K562 (cell line): ENCODE data around the gene CPNE2. TPM values are rescaled to one million over a fixed set of nuclear protein-coding genes. Genes with fewer than 3 reads are reported as not detected.

ENCODE experiments used
- AFF1 ChIP-seq, 2 experiments: fragments of 450-650 bp; IDR thresholded peaks; 2 replicates each; pipeline ENCODE4 v1.6.1; 2018; ENCODE audit warnings: mild to moderate bottlenecking in 2 of 2, low read depth in 1 of 2; ENCODE audit not compliant: partially characterized antibody in 2 of 2
- CTBP1 ChIP-seq: fragments of 450-650 bp; IDR thresholded peaks from 2 replicates; pipeline ENCODE4 v1.6.1; 2016; ENCODE audit warnings: borderline replicate concordance
- FOXK2 ChIP-seq, 2 experiments: fragments of 450-650 bp; IDR thresholded peaks in 1 of 2; conservative IDR thresholded peaks in 1 of 2; 2 replicates each; pipeline ENCODE4 v1.6.1; 2016; ENCODE audit warnings: low read depth in 2 of 2, mild to moderate bottlenecking in 1 of 2
- MBD1 ChIP-seq: fragments of 250-450 bp; sonication (Bioruptor Pico); IDR thresholded peaks from 2 replicates; pipeline ENCODE4 v1.8.0; 2022; ENCODE audit warnings: inconsistent platforms
- RAD21 ChIP-seq, 2 experiments: fragments of 250-450 bp in 1 of 2; fragments of 450-650 bp in 1 of 2; sonication (Bioruptor Pico) in 1 of 2; formaldehyde crosslinking in 1 of 2; IDR thresholded peaks in 1 of 2; conservative IDR thresholded peaks in 1 of 2; 2 replicates each; pipeline versions ENCODE4 v1.4.0 to v1.8.0; 2020 to 2022; ENCODE audit warnings: mild to moderate bottlenecking in 2 of 2, moderate library complexity in 1 of 2
- TCF7L2 ChIP-seq: fragments of 150-350 bp; IDR thresholded peaks from 2 replicates; pipeline ENCODE4 v1.6.1; 2016; ENCODE audit warnings: low read depth, mild to moderate bottlenecking, low read length, moderate library complexity
- ZNF174 ChIP-seq: fragments of 250-450 bp; sonication (Bioruptor Pico); IDR thresholded peaks from 2 replicates; pipeline ENCODE4 v1.4.0; 2020; ENCODE audit warnings: mild to moderate bottlenecking
- ZNF707 ChIP-seq: fragments of 250-450 bp; sonication (Bioruptor Pico); conservative IDR thresholded peaks from 2 replicates; pipeline ENCODE4 v1.8.0; 2022; ENCODE audit warnings: inconsistent platforms, mild to moderate bottlenecking, moderate library complexity
- polyA plus RNA-seq, 8 experiments: library from polyadenylated mRNA; depleted of rRNA in 4 of 8; stranded (reverse) in 5 of 8; unstranded in 3 of 8; fragments of >200 nt; fragmentation: Nextera tagmentation in 2 of 8; fragmentation: Illumina TruSeq in 1 of 8; extraction: Ambion mirVana in 2 of 8; extraction: Trizol in 1 of 8; gene quantifications; 2 replicates each; pipeline versions ENCODE4 v1.2.1 to v1.2.3, GENCODE V29; 2011 to 2014; ENCODE audit warnings: inconsistent platforms in 1 of 8, missing spikeins in 1 of 8
- total RNA-seq, 7 experiments: library from RNA; depleted of rRNA in 6 of 7; stranded (reverse); fragments of >200 nt in 6 of 7; fragmentation: Illumina TruSeq in 2 of 7; extraction: Trizol in 2 of 7; gene quantifications; 2 replicates each; pipeline versions ENCODE4 v1.2.1 to v1.2.3, GENCODE V29; 2011 to 2021; ENCODE audit warnings: low replicate concordance in 1 of 7
- TF ChIP-seq, protein P1 (sequence below): fragments of 200-600 bp; sonication (generic); IDR thresholded peaks from one replicate; pipeline ENCODE4 v1.6.1; 2012; ENCODE audit warnings: mild to moderate bottlenecking, low read depth, low read length, inconsistent platforms

CPNE2 gene
- total and polyA plus RNA-seq, 9 of the 15 experiments (the other 6 are each of a cell fraction or from before 2014, with no cell fraction given): 3.0 to 13.9 (median 8.6) TPM

DNA sequence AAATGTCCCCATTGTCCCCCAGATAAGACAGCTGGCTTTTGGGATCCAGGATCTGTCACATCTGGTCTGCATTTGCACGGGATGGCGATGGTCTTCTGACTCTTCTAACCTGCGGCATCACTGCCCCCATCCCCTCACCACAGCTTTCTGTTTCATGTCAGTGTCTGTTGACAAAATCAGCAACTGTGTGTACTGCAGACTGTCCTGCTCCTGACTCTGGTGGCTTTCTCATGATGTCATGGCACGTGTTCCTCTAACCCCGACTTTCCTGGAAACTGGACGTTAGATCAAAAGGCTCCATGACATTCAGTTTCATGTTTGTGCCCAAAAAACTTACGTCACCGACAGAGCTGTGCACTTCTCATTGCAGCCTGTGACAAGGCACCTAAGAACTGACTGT is 30.1 kb upstream of the CPNE2 start (continued):
- TF ChIP-seq AFF1 (IDR thresholded peaks at IDR 0.05; ENCODE audit: low read depth in 1 of 2, partially characterized antibody in 2 of 2) (no peak), FOXK2 (conservative IDR thresholded peaks at IDR 0.05 in 1 of 2, IDR thresholded peaks at IDR 0.05 in 1 of 2; ENCODE audit: low read depth in 2 of 2) (peak; percentile 60 to 79; a peak in 3 of 4 replicates), ZNF707 (no peak), MBD1 (no peak), ZNF174 (CRISPR knock-in tag) (no peak), CTBP1 (peak; percentile 71; the same call in 1 of the 2 replicates), RAD21 (CRISPR knock-in tag; conservative IDR thresholded peaks at IDR 0.05 in 1 of 2, IDR thresholded peaks at IDR 0.05 in 1 of 2) (no peak), TCF7L2 (0 out of 2 replicates have a peak, but pooled peaks have one; percentile 46)
- TF ChIP-seq, protein P1, sequence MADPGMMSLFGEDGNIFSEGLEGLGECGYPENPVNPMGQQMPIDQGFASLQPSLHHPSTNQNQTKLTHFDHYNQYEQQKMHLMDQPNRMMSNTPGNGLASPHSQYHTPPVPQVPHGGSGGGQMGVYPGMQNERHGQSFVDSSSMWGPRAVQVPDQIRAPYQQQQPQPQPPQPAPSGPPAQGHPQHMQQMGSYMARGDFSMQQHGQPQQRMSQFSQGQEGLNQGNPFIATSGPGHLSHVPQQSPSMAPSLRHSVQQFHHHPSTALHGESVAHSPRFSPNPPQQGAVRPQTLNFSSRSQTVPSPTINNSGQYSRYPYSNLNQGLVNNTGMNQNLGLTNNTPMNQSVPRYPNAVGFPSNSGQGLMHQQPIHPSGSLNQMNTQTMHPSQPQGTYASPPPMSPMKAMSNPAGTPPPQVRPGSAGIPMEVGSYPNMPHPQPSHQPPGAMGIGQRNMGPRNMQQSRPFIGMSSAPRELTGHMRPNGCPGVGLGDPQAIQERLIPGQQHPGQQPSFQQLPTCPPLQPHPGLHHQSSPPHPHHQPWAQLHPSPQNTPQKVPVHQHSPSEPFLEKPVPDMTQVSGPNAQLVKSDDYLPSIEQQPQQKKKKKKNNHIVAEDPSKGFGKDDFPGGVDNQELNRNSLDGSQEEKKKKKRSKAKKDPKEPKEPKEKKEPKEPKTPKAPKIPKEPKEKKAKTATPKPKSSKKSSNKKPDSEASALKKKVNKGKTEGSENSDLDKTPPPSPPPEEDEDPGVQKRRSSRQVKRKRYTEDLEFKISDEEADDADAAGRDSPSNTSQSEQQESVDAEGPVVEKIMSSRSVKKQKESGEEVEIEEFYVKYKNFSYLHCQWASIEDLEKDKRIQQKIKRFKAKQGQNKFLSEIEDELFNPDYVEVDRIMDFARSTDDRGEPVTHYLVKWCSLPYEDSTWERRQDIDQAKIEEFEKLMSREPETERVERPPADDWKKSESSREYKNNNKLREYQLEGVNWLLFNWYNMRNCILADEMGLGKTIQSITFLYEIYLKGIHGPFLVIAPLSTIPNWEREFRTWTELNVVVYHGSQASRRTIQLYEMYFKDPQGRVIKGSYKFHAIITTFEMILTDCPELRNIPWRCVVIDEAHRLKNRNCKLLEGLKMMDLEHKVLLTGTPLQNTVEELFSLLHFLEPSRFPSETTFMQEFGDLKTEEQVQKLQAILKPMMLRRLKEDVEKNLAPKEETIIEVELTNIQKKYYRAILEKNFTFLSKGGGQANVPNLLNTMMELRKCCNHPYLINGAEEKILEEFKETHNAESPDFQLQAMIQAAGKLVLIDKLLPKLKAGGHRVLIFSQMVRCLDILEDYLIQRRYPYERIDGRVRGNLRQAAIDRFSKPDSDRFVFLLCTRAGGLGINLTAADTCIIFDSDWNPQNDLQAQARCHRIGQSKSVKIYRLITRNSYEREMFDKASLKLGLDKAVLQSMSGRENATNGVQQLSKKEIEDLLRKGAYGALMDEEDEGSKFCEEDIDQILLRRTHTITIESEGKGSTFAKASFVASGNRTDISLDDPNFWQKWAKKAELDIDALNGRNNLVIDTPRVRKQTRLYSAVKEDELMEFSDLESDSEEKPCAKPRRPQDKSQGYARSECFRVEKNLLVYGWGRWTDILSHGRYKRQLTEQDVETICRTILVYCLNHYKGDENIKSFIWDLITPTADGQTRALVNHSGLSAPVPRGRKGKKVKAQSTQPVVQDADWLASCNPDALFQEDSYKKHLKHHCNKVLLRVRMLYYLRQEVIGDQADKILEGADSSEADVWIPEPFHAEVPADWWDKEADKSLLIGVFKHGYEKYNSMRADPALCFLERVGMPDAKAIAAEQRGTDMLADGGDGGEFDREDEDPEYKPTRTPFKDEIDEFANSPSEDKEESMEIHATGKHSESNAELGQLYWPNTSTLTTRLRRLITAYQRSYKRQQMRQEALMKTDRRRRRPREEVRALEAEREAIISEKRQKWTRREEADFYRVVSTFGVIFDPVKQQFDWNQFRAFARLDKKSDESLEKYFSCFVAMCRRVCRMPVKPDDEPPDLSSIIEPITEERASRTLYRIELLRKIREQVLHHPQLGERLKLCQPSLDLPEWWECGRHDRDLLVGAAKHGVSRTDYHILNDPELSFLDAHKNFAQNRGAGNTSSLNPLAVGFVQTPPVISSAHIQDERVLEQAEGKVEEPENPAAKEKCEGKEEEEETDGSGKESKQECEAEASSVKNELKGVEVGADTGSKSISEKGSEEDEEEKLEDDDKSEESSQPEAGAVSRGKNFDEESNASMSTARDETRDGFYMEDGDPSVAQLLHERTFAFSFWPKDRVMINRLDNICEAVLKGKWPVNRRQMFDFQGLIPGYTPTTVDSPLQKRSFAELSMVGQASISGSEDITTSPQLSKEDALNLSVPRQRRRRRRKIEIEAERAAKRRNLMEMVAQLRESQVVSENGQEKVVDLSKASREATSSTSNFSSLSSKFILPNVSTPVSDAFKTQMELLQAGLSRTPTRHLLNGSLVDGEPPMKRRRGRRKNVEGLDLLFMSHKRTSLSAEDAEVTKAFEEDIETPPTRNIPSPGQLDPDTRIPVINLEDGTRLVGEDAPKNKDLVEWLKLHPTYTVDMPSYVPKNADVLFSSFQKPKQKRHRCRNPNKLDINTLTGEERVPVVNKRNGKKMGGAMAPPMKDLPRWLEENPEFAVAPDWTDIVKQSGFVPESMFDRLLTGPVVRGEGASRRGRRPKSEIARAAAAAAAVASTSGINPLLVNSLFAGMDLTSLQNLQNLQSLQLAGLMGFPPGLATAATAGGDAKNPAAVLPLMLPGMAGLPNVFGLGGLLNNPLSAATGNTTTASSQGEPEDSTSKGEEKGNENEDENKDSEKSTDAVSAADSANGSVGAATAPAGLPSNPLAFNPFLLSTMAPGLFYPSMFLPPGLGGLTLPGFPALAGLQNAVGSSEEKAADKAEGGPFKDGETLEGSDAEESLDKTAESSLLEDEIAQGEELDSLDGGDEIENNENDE: no peak
